HK-2 (cell line): ENCODE measurements around the gene DNAJC18.
"Not testable (repeated sequence)": the region's sequence is repeated elsewhere in the genome, so short reads cannot be mapped to it uniquely, and the experiment has no call there.

ENCODE experiments used
- DNase-seq: peaks from one replicate; pipeline ENCODE4 v3.0.0-alpha.2; 2018; ENCODE audit not compliant: unreplicated experiment

Gene DNAJC18

DNA sequence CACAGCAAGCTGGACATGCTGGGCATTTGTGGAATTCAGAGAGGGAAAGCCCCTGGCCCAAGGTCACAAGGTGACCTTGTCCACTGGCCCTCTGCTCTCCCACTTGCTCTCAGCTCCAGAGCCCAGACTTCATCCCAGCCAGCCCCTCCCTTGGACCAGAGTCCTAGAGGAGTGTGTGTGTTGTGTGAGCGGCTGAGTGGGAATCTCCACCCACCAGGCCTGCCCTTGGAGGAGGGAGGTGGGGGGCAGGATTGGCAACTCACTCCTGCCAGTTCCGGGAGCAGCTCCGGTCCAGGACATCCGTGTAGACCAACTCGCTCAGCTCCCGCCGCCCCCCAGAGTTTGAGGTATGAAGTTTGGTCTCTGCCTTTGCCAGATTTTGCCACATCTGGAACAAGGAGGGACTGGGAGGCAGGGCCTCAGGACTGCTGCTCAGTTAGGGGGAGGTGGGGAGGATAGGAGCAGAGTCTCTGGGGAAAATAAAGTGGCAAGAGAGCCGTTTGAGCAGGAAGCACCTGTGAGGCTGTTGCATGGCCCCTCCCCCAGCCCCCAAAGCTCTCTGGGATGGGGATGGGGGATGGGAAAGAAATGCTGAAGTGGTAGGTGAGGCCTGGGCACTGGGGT is 51.0 kb downstream of the DNAJC18 start:
- DNase-seq: no peak

GRCh38 chr5:139387611-139388197 is 51.6 kb downstream of the DNAJC18 start:
- DNase-seq: no peak

DNA sequence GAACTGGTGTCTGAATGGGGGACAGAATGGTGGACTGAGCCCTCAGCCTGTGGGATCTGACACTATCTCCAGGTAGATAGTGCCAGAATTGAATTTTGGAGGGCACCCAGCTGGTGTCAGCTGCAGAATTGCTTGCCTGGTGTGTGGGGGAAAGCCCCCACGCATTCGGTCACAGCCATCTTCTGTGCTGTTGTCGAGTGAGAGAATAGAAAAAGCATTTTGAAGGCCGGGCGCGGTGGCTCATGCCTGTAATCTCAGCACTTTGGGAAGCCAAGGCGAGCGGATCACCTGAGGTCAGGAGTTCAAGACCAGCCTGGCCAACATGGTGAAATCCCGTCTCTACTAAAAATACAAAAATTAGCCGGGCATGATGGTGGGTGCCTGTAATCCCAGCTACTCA is 52.4 kb downstream of the DNAJC18 start:
- DNase-seq: not testable (repeated sequence)

- DNase-seq: no peak
Measured at GRCh38 chr5:139386050-139386438, 53.3 kb downstream of the DNAJC18 start.

DNA sequence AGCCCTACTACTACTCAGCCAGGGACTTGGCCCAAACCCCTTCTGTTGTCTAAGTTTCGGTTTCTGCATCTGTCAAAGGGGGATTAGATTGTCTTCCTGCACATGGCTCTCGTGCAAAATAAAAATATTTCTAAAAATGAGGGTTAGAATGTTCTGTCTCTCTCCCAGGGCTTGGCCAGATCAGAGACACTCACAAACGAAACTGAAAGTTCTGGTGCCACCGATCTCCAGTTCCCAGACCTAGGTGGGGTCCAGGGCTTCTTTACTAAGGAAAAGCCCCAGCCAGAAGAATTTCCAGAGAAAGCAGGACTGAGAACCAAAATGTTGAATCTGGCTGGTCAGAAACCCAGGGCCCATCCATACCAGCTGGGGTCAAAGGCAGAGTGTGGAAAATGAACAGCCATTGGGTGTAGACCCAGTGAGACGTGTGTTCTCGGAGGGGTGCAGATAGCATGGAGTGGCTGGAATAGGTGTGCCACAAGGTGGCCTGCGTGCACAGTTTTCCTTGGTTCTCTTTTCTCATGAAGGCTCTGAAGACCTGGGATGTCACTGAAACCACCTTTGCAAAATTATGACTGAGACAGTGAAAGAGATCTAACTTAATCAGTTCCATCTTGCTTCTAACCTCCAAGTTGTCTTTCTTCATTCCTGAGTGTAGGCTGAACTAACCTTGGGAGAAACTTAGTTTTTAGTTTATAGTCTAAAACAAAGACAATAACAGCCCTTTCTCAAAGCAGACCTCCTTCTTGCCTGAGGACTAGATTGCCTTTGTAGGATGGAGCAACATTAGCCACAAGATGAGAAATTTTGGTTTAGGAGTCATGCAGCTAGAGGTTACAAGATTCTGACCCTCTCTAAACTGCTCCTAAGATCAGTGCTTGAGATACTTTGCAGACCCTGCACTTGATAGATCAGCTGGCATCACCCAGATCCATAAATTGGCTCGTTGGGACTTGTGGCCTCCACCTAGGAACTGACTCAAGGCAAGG is 54.0 kb downstream of the DNAJC18 start:
- DNase-seq: no peak

DNA sequence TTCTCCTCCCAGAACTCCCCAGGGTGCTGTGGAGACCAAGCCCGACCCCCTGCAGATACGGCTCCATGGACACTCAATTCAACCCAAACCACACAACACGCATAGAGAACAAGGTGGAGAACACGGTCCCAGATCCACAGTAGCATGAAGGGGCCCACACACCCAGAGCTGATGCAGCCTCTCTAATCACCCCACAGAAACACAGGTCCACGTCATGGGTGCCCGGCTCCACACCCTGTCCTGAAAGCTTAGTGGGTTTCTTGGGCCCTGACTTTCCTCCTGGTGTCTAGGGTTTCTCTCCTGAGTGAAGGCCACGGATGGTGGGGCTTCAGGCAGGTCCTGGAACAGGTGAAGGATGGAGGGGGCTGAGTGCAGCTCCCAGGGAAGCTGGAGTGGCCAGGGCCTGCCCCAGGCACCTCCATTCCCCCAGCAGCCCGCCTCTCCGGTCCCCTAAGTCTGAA is 54.7 kb downstream of the DNAJC18 start:
- no peak for DNase-seq

GRCh38 chr5:139383993-139384590 is 55.2 kb downstream of the DNAJC18 start:
- no peak for DNase-seq

DNA sequence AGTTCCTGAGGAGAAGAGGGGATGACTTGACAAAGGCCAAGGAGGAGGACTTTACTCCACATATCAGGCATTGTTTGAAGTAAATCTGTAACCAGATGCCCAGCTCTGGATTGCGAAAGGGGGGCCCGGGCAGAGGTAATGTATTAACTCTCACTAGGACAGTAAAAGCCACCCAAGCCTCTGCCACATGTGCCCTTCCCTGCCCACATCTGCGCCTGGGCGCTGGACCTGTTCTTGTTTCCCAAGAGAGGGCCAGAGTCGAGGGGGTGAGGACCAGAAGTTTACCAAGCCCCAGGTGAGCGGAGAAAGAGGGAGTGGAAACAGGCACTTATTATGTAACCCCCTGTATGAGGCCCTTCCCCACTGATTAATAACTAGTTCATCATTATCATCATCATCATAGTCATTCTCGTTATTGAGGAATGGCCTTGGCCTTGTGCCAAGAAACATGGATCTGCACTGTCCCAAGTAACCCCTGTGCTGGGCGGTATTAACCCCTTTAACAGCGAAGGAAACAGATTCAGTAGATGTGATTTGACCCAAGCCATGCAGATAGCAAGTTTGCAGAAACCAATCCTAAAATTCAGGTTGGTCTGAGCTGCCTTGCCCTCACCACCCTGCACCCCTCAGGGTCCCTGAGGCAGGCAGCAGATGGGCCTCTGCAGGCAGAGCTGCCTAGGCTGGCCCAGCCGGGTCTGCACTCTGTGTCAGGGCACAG is 55.9 kb downstream of the DNAJC18 start, which contains the start of gene SLC23A1:
Gene SLC23A1 (minus strand): TSS at position 23 of the 718 bp plus-strand sequence. CDS start 44 bp downstream, outside the sequence.
- peak; percentile 48 for DNase-seq

- no peak for DNase-seq
Measured at GRCh38 chr5:139382807-139383206, 56.5 kb downstream of the DNAJC18 start.

DNA sequence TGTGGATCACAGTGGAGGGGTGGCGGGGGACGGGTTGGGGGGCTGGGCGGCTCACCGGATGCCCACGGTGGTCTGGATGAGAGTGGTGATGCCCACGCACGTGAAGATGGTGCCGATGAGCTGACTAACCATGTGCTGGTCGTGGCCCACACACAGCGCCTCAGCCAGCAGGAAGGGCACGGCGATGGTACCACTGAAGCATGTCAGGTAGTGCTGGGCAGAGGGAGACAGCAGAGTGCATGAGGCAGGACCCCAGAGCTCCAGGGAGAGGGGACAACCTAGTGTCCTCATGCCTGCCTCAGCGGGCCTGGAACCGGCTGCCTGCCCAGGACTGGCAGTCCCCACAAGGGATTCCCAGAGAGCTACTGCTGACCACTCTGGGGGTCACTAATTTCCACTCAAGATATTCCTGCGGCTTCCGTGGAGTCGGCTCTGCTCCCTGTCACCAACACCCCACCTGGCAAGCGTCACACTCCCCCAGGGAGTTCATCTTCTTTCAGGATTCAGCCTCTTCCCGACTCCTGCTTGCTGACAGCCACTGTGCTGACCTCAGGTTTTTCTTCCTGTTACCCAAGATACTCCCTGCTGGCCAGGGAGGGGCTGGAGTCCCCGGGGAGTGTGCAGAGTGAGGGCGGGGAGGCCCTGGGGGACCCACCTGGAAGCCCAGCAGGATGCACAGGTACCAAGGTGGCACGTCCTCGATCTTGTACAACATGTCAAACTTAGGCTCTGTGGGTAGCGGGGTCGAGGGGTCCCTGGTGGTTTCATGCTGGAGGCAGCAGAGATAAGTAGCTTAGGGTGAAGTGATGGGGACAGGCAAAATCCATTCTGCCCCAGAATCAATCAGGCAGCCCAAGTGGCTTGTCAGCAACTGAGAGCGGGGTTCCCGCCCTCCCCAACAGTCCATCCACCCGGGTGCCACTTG is 57.2 kb downstream of the DNAJC18 start:
- DNase-seq: no peak

DNA sequence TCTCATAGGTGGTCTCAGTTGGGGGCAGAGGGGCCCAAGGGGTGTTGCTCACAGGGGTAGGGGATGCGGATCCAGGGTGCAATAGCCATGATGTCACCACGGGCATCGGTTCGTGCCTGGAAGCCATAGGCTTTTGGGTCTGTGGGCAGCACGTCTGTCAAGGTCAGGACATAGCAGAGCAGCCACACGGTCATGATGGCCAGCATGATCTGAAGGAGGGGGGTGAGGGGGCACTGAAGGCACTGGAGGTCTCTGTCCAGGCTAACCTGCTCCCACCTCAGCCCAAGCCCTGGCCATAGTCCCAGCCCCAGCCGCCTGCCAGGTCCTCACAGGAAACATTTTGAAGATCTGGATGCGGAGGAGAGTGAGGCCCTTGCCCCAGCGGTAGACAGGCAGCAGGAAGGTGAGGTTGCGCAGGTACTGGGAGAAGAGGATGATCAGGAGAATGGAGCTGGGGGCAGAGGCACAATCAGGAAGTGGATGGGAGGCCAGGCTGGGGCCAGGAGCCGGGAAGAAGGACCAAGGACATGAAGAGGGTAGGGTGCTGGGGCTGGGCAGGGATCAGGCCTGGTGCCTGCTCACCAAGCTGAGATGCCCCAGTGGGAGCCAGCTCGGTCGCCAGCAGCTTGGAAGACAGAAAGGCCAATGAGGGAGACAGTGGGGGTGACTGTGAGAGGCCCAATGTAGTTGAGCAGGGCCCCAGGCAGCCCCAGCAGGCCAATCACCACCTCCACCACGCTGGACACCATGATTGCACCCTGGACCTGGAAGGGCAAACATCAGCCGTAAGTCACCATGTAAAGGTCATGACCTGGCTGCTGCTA is 59.5 kb downstream of the DNAJC18 start:
- DNase-seq: no peak

DNA sequence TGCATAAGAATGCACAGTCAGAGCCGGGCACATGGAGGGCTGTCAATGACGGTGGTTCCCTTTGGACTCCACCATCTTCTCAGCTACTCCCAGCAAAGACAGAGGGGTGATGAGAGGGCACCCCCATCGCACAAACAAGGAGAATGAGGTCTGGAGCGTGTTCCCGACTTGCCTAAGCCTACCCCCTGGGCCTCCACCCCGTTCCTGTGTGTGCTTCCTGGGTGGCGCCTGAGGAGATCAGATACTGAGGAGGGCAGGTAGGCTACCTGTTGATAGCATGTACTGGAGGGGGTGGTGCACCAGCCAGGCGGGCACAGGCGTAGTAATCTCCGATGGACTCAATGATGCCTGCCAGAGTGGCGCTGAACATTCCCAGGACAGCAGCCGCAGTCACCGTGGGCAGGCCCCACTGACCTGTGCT is 60.4 kb downstream of the DNAJC18 start:
- no peak for DNase-seq

GRCh38 chr5:139378101-139378825 is 61.1 kb downstream of the DNAJC18 start:
- DNase-seq: no peak

- DNase-seq: no peak
Measured at GRCh38 chr5:139377226-139377625, 62.1 kb downstream of the DNAJC18 start.

GRCh38 chr5:139376364-139376763 is 63.0 kb downstream of the DNAJC18 start:
- DNase-seq: no peak

GRCh38 chr5:139374909-139375308 is 64.4 kb downstream of the DNAJC18 start:
- DNase-seq: no peak

DNA sequence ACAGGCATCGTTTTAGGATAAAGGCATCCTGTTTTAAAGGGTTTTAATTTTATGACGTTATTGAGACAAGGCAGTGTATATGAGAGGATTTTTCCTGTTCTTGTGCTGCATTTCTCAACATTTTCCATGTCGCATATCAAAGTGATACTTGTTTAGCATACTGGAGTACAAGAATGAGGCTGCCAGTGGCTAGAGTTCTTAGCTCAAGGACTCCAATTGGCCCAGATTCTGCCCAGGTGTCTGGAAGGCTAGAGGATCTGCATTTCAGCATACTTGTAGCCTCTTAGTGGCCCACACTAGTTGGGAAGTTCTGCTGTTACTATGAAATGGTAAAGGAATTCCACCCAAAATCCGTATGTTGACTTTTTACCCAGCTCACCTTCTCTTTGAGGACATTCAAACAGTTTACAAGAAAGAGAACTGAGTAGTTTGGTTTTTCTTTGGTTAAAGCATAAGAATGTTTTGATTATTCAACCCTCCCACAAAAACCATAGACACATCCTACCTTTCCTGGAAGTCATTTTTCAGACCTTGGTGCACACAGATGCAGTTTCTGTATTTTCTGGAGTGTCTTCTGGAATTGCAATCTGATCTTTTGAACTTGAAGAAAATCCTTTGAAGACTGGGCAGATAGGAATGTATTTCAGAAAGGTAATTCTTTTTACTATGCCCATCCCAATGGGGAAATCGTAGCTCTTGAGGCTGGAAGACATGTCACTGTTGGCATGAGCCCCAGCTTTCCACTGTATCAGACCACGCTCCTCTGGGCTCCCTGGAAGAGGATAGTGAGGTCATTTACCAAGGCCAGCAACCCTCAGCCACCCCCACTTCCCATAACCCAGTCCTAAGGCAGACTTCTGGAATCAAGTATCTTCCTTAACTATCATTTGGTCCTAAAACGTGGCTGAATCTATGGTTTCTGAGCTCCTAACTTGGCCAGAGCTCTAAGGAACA is 67.6 kb downstream of the DNAJC18 start:
- no peak for DNase-seq
